ENCODE results near the gene PITPNM2. TPM values are rescaled to one million over a fixed set of nuclear protein-coding genes. Genes with fewer than 3 reads are reported as not detected.

PITPNM2 gene
- 7.3 and 10.2 TPM in 2 replicates for total RNA-seq

GRCh38 chr12:123150744-123151456, at the start of gene PITPNM2:
Gene PITPNM2 (minus strand): TSS chr12:123151090. CDS start chr12:123034590, 116,500 bp downstream.

Other genes starting within 250 kb of the PITPNM2 start
- 11.3 and 12.9 TPM in 2 replicates for gene ABCB9, start 184.6 kb downstream of the PITPNM2 start, total RNA-seq
- 7.7 and 8.7 TPM in 2 replicates for gene OGFOD2, start 175.8 kb downstream of the PITPNM2 start, total RNA-seq
- 233 and 240 TPM in 2 replicates for gene ARL6IP4, start 170.4 kb downstream of the PITPNM2 start, total RNA-seq
- 24.8 and 31.2 TPM in 2 replicates for gene MPHOSPH9, start 82.1 kb upstream of the PITPNM2 start, total RNA-seq
- gene MTRFR, start 82.3 kb upstream of the PITPNM2 start, total RNA-seq, result 9.4 and 10.7 TPM in 2 replicates
- gene CDK2AP1, start 120.8 kb upstream of the PITPNM2 start, total RNA-seq, result 121 and 138 TPM in 2 replicates
- 15.9 and 17.4 TPM in 2 replicates for gene SBNO1, start 213.8 kb upstream of the PITPNM2 start, total RNA-seq
- 29.6 and 37.9 TPM in 2 replicates for gene KMT5A, start 233.0 kb upstream of the PITPNM2 start, total RNA-seq

Data from bronchial smooth muscle cell (primary cell).